GM21723 (cell line): ENCODE data around the gene UBN1.

Source experiments
- ATAC-seq: cut with Tn5 transposase; IDR thresholded peaks from one replicate; pipeline ENCODE4 v1.9.1; 2021; ENCODE audit warnings: mild to moderate bottlenecking, moderate library complexity; ENCODE audit not compliant: unreplicated experiment

Gene UBN1, protein sequence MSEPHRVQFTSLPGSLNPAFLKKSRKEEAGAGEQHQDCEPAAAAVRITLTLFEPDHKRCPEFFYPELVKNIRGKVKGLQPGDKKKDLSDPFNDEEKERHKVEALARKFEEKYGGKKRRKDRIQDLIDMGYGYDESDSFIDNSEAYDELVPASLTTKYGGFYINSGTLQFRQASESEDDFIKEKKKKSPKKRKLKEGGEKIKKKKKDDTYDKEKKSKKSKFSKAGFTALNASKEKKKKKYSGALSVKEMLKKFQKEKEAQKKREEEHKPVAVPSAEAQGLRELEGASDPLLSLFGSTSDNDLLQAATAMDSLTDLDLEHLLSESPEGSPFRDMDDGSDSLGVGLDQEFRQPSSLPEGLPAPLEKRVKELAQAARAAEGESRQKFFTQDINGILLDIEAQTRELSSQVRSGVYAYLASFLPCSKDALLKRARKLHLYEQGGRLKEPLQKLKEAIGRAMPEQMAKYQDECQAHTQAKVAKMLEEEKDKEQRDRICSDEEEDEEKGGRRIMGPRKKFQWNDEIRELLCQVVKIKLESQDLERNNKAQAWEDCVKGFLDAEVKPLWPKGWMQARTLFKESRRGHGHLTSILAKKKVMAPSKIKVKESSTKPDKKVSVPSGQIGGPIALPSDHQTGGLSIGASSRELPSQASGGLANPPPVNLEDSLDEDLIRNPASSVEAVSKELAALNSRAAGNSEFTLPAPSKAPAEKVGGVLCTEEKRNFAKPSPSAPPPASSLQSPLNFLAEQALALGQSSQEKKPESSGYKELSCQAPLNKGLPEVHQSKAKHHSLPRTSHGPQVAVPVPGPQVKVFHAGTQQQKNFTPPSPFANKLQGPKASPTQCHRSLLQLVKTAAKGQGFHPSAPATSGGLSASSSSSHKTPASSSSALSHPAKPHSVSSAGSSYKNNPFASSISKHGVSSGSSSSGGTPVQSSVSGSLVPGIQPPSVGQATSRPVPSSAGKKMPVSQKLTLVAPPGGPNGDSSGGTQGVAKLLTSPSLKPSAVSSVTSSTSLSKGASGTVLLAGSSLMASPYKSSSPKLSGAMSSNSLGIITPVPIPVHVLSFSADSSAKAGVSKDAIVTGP (N-terminal part only)

DNA sequence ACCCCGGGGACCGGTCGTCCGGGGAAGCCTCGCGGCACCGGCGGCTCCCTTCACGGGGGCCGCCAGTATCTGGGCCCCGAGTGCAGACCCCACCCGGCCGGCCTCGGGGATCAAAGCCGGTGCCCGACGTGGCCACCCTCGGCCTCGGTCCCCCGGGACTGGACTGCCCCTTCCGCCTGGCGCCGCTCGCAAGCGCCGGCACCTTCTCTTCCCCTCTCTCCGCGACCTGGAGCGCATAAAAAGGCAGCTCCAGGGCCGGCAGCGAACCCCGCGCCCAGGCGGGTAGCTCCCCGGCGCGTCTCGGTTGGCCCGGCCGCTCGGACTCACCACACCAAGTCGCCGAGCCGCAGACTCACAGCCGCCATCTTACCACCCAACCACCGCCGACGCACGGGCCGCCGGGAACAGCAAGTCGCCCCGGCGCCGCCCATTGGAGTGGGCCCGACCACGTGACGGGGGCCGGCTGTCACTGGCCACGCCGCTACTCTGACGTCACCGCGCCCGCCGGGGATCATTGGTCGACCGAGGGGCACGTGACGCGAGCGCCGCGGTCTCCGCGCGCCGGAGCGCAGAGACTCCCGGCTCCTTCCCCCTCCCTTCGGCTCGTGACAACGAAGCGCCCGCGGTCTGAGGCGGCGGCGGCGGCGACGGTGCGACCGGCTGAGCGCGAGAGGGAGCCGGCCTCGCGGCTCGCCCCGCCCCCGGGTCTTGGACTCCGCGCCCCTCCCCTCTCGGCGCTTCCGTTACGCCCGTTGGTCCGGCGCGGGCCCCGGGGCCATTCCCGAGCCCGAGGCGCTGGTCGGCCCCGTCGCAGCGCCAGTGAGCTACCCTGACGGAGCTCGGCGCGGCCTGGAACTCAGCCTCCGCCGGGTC lies at the start of gene UBN1, which contains the start of gene GLYR1:
TSS of gene UBN1 (plus strand) at position 581 of the 873 bp plus-strand sequence. CDS start 5,437 bp downstream, outside the sequence.
TSS of gene GLYR1 (minus strand) at position 388 of the 873 bp plus-strand sequence. CDS start at position 365, 23 bp downstream.
- ATAC-seq = peak; percentile 86

GRCh38 chr16:4797805-4798252 lies 49.5 kb upstream of the UBN1 start:
- no peak for ATAC-seq

DNA sequence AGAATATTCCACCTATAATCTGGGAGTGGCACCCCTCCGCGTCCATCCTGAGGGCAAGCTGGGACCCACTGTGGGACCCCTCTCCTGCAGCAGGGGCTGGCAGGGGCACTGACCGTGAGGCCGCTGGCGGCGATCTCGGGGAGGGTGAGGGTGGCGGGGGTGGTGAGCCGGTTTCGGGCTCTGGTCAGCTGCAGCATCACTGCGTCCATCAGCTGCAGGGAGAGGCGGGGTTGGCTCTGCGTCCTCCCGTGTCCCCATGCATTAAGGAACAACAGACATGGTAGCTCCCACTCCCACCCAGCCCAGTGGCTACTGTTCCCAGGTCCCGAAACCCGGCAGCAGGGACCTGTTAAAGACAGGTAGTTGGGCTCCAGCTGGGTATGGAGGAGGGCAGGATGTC lies 48.8 kb upstream of the UBN1 start:
- no peak for ATAC-seq

DNA sequence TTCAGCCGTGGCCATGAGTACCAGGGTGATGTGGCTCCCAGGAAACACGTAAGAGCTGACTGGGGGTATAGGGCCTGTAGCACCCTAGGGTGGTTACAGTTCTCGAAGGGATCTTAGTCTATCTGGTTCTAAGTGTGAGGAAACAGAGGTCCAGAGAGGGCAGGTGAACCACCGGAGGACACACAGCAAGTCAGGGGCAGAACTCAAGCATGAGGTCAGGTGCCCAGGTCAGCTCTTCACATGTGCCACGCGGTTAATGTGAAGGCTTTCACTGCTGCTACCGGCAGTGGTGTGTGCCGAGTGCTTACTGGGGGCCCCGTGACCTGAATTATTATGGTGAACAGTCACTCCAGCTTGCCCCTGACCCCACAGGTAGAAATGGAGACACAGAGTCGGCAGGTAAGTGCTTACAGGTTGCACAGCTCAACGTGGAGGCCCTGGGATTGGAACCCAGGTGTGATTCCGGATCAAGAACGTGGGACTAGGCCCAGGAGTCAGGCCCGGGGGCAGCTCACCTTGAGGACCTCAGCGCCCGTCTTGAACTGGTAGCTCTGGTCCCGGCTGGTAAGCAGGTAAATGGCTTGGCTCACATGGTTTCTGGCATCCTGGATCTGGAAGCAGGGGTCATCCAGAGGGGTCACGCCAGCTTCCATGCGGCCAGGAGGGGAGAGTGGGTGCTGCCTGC lies 48.0 kb upstream of the UBN1 start:
- no peak for ATAC-seq

GRCh38 chr16:4800290-4801041 lies 46.8 kb upstream of the UBN1 start:
- no peak for ATAC-seq

DNA sequence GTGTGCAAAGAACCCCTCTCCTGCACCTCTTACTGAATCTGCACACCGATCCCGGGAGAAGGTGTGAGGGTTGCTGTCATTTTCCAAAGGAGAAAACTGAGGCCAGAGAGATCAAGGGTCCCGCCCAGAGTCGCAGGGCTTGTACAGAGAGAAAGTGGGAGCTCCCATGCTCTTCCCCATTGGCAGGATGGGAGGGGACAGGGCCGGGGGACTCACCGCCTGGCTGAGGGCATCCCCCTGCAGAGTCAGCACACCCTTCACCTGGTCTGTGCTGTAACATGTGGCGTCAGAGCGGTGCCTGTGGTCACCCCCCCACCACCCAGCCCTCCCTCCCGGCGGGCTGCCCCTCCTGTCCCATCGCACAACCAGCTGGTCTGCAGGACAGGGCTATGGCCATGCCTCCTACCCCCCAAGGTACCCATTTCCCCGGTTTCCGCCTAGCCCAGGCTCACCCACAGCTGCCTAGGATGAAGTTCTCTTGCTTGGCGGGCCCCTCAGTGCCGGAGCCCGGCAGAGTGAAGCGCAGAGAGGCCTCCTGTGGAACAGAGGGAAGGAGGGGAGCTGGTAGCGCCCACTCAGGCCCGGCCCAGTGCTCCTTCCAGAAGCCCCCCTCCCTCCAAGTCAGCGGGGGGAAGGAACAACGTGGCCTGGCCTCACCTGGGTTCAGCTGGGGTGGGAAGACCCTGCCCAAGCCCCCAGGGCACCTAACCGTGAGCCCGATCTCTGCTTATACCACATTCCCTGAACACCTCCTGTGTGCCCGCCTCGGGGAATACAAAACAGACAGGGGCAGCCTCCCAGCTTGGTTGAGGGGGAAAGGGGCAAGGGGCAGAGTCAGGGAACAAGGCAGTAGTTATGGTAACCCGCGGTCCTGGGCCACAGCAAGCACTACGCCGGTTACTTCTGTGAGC lies 46.0 kb upstream of the UBN1 start:
- ATAC-seq = no peak

GRCh38 chr16:4801962-4802658 lies 45.2 kb upstream of the UBN1 start, which contains the start of gene ROGDI:
ROGDI (minus strand) TSS chr16:4802633; CDS start chr16:4802571, 62 bp downstream.
- peak; percentile 60 for ATAC-seq

- ATAC-seq = peak; percentile 91
Measured at GRCh38 chr16:4802659-4803287, 44.5 kb upstream of the UBN1 start.

GRCh38 chr16:4803401-4803844 lies 43.9 kb upstream of the UBN1 start:
- ATAC-seq = no peak

- no peak for ATAC-seq
Measured at GRCh38 chr16:4803898-4804762, 43.2 kb upstream of the UBN1 start.

DNA sequence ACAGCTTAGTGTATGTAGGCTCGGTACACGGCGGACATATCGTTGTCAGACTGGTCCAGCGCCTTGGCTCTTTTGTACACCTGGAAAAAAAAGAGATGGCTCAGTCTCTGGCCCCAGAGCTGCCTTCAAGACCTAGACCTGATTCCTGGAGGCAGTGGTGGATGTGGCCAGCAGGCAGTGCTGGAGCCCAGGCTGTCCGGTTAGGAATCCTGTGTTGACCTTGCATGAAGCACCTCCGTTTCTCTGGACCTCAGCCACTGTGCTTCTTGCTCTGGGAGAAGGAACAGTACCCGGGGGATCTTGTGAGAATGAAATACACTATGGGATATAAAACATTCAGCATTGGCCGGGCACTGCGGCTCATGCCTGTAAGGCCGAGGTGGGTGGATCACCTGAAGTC lies 42.0 kb upstream of the UBN1 start:
- no peak for ATAC-seq

DNA sequence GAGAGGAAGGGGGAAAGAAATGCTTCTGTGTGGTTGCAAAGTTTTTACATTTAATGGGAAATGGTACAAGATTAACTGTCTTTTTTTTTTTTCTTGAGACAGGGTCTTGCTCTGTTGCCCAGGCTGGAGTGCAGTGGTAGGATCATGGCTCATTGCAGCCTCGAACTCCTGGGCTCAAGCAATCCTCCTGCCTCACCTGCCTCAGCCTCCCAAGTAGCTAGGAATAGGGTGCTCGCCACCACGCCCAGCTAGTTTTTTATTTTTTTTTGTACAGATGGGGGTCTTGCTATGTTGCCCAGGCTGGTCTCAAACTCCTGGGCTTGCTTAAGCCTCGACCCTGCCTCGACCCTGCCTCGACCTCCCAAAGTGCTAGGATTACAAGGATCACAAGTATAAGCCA lies 41.0 kb upstream of the UBN1 start:
- no peak for ATAC-seq

DNA sequence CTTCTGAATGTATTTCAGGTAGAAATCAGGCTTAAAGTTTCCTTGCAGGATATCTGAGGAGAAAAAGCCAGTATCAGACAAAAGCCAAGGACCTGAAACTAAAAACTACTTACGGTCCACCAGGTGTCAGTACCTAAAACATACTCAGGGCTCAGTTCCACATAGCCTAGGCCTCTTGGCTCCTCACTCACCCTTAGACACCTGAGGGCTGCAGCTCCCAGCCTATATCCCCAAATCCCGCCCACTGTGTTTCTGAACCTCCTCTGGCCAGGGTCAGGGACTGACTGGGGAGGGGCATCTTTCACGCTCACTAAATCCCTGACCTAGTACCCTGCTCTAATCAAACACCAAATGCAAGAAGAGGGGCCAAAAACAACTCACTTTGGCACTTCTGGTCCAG lies 36.0 kb upstream of the UBN1 start:
- ATAC-seq = no peak

GRCh38 chr16:4811773-4812172 lies 35.5 kb upstream of the UBN1 start:
- ATAC-seq = no peak

DNA sequence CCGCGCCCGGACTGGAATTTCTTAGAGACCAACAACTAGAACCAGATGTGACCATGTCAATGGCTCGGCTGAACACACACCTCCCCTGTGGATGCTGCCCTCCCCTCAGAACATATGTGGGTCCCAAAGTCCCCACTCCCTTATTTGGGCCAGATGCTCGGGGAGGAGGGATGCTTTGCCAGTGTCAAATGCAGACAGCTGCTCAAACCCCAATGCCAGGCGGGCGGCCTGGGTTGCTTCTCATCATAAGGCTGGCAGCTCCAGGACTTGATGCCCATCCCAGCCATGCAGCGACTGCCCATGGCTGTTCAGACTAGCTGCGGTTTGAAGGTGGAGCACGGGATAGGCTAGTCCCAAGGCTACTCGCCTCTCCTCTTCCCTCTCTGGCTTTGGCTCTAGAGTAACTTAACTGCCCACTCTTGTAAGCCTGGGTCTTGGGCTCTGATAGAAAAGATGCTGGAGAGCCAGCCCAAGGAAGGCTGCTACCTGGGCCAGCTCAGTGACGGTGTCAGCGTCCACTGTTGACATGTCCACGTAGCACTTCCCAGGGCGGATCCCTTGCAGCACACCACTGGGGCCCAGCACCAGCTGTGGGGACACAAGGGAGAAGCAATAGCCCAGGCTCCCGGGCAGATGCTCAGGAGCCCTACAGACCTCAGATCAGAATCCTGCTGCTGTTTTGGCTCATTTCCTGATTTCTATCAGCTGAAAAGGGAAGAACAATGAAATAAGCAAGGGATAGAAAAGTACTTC lies 33.9 kb upstream of the UBN1 start:
- no peak for ATAC-seq
